GM19025 (cell line): ENCODE results near the gene ROBO2.

Source experiments
- ATAC-seq: cut with Tn5 transposase; IDR thresholded peaks from one replicate; pipeline ENCODE4 v1.9.1; 2021; ENCODE audit warnings: mild to moderate bottlenecking, low read depth, moderate library complexity; ENCODE audit not compliant: unreplicated experiment

Gene ROBO2

GRCh38 chr3:77048186-77048585, 8.3 kb downstream of the ROBO2 start:
- no peak for ATAC-seq

GRCh38 chr3:77051591-77051990, 11.7 kb downstream of the ROBO2 start:
- ATAC-seq, result no peak

GRCh38 chr3:77052051-77052501, 12.2 kb downstream of the ROBO2 start:
- ATAC-seq, result no peak

GRCh38 chr3:77052733-77053670, 13.1 kb downstream of the ROBO2 start:
- ATAC-seq, result no peak

- no peak for ATAC-seq
These were observed 13.9 kb downstream of the ROBO2 start for GRCh38 chr3:77053795-77054194.

- ATAC-seq, result no peak
These were observed 16.0 kb downstream of the ROBO2 start for GRCh38 chr3:77055841-77056341.

GRCh38 chr3:77059354-77059753, 19.5 kb downstream of the ROBO2 start:
- ATAC-seq, result no peak

GRCh38 chr3:77063423-77063822, 23.5 kb downstream of the ROBO2 start:
- ATAC-seq, result no peak

GRCh38 chr3:77065750-77066149, 25.9 kb downstream of the ROBO2 start:
- ATAC-seq, result no peak

- ATAC-seq, result no peak
These were observed 26.9 kb downstream of the ROBO2 start for GRCh38 chr3:77066829-77067228.

- no peak for ATAC-seq
These were observed 28.9 kb downstream of the ROBO2 start for GRCh38 chr3:77068808-77069207.

- ATAC-seq, result no peak
These were observed 31.5 kb downstream of the ROBO2 start for GRCh38 chr3:77071364-77071763.

- no peak for ATAC-seq
These were observed 31.9 kb downstream of the ROBO2 start for GRCh38 chr3:77071809-77072208.

GRCh38 chr3:77072232-77072631, 32.3 kb downstream of the ROBO2 start:
- no peak for ATAC-seq

GRCh38 chr3:77078279-77078678, 38.4 kb downstream of the ROBO2 start:
- no peak for ATAC-seq

- ATAC-seq, result no peak
These were observed 40.2 kb downstream of the ROBO2 start for GRCh38 chr3:77079988-77080610.

GRCh38 chr3:77081240-77081661, 41.4 kb downstream of the ROBO2 start:
- no peak for ATAC-seq

GRCh38 chr3:77084511-77084910, 44.6 kb downstream of the ROBO2 start:
- no peak for ATAC-seq

GRCh38 chr3:77086408-77086807, 46.5 kb downstream of the ROBO2 start:
- ATAC-seq, result no peak

- no peak for ATAC-seq
These were observed 51.9 kb downstream of the ROBO2 start for GRCh38 chr3:77091809-77092208.

- no peak for ATAC-seq
These were observed 53.2 kb downstream of the ROBO2 start for GRCh38 chr3:77093101-77093500.

- no peak for ATAC-seq
These were observed 56.2 kb downstream of the ROBO2 start for GRCh38 chr3:77096145-77096544.
